ENCODE results near the gene SLC27A5.
"Not testable (repeated sequence)": the region's sequence is repeated elsewhere in the genome, so short reads cannot be mapped to it uniquely, and the experiment has no call there.

SLC27A5 gene

DNA sequence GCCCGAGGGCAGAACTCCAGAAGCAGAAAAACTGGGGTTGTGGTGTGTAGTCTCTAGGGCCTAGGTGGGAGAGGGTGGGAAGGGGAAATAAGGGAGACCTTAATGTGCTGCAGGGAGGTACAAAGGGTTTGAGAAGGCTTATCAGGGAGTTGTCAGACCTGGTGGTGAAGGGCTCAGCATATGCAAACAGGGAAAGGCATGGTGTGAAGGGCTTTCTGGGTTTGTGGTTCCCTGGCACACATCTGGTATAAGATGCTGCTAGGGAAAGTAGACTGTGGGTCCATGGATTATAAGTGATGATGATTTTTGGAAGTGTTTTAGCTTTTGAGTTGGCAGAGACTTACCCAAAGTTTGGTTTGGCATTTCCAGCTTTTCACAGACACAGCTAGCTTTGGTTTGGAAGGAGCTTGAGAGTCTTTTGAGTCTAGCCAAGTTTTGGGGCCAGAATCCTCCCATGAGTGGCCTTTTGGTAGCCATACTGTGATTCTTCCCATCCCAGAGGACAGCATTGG, 34.3 kb upstream of the SLC27A5 start:
- TF ChIP-seq, protein P1, sequence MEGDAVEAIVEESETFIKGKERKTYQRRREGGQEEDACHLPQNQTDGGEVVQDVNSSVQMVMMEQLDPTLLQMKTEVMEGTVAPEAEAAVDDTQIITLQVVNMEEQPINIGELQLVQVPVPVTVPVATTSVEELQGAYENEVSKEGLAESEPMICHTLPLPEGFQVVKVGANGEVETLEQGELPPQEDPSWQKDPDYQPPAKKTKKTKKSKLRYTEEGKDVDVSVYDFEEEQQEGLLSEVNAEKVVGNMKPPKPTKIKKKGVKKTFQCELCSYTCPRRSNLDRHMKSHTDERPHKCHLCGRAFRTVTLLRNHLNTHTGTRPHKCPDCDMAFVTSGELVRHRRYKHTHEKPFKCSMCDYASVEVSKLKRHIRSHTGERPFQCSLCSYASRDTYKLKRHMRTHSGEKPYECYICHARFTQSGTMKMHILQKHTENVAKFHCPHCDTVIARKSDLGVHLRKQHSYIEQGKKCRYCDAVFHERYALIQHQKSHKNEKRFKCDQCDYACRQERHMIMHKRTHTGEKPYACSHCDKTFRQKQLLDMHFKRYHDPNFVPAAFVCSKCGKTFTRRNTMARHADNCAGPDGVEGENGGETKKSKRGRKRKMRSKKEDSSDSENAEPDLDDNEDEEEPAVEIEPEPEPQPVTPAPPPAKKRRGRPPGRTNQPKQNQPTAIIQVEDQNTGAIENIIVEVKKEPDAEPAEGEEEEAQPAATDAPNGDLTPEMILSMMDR (IDR thresholded peaks at IDR 0.05) = no peak
- H3K36me3 Mint-ChIP-seq (ENCODE audit: low read depth) = peaks cover 41% of the 10 kb centered on the region
- H3K4me1 Mint-ChIP-seq = peaks cover 28% of the 10 kb centered on the region
- peaks cover 34% of the 10 kb centered on the region for H3K27me3 Mint-ChIP-seq (ENCODE audit: low read depth, poor library complexity)
- no peaks in the 10 kb centered on the region for H3K9me3 Mint-ChIP-seq
- H3K4me3 Mint-ChIP-seq = peak overlapping the region; percentile 98
- H3K27ac Mint-ChIP-seq = peak overlapping the region; percentile 96
- no peak for DNase-seq

DNA sequence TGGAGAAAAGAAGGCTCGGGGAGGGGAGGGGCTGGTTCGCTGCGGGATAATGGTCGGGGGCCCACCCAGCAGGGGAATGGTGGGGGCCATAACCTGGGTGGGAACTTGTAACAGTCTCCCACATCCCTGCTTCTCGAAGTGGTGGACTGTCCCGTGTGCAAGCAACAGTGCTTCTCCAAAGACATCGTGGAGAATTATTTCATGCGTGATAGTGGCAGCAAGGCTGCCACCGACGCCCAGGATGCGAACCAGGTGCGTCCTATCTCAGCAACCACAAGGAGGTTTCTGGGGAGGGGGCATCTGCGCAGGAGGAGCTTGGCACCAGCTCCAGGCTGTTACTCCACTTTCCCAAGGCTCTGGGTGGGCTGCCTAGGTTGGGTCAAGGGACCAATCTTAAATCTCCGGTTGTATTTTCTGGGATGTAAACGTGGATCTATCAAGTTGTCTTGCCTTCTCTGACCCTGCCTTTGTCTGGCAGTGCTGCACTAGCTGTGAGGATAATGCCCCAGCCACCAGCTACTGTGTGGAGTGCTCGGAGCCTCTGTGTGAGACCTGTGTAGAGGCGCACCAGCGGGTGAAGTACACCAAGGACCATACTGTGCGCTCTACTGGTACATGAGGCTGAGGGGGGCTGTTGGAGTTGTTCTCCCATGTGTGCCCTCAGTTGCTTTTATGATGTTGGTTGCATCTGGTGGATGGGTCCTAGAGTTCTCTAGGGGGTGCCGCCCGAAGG, 33.7 kb upstream of the SLC27A5 start:
- peak overlapping the region; percentile 96 for H3K27ac Mint-ChIP-seq
- H3K4me3 Mint-ChIP-seq = peak overlapping the region; percentile 98
- no peaks in the 10 kb centered on the region for H3K9me3 Mint-ChIP-seq
- H3K27me3 Mint-ChIP-seq (ENCODE audit: low read depth, poor library complexity) = peaks cover 32% of the 10 kb centered on the region
- peaks cover 28% of the 10 kb centered on the region for H3K4me1 Mint-ChIP-seq
- TF ChIP-seq, protein P1 (IDR thresholded peaks at IDR 0.05) = no peak
- no peak for DNase-seq
- H3K36me3 Mint-ChIP-seq (ENCODE audit: low read depth) = peaks cover 35% of the 10 kb centered on the region

DNA sequence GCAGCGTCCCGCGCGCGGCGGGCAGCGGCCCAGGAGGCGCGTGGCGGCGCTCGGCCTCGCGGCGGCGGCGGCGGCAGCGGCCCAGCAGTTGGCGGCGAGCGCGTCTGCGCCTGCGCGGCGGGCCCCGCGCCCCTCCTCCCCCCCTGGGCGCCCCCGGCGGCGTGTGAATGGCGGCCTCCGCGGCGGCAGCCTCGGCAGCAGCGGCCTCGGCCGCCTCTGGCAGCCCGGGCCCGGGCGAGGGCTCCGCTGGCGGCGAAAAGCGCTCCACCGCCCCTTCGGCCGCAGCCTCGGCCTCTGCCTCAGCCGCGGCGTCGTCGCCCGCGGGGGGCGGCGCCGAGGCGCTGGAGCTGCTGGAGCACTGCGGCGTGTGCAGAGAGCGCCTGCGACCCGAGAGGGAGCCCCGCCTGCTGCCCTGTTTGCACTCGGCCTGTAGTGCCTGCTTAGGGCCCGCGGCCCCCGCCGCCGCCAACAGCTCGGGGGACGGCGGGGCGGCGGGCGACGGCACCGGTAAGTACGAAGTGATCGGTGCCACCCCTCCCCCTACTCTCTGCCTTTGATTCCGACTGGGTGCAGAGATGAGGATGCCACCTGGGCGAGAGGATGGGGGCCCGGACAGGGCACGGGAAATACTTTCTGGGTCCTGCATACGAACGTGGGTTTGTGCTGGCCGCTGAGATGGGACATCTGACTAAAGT, 32.9 kb upstream of the SLC27A5 start:
- Mint-ChIP-seq H3K4me3 (peak overlapping the region; percentile 98), H3K9me3 (no peaks in the 10 kb centered on the region), H3K36me3 (ENCODE audit: low read depth) (peaks cover 30% of the 10 kb centered on the region), H3K27ac (peak overlapping the region; percentile 96), H3K27me3 (ENCODE audit: low read depth, poor library complexity) (peaks cover 39% of the 10 kb centered on the region), H3K4me1 (peaks cover 28% of the 10 kb centered on the region)
- TF ChIP-seq, protein P1 (IDR thresholded peaks at IDR 0.05) = no peak
- peak; percentile 83 for DNase-seq

DNA sequence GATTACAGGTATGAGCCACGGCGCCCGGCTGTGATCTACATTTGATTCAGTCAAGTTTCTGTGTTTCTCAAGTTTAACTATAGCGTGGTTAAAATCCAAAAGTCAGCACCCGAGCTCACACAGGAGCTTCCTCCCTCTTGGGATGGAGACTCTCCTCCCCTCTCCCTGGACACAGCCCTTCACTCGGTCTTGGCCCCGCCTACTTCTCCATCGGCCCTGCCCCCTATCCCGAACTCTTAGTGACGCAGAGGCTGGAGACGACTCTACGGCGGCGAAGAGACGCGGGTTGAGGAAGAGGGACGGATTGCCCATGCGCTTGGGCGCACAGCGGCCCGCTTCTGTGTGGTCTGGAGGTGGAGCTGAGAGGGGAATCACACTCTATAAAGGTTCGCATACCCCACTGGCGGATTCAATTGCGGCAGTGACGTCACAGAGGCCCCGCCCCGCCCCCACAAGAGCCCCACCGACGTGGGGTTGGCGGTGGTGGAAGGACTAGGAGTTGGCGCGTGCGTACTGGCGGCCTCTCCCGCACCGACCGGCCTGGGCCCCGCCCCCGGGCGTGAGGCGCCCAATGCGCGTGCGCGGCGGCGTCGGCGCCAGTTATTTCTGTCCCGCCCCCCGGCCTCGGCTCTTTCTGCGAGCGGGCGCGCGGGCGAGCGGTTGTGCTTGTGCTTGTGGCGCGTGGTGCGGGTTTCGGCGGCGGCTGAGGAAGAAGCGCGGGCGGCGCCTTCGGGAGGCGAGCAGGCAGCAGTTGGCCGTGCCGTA, 32.2 kb upstream of the SLC27A5 start, which contains the start of gene TRIM28:
Gene TRIM28, plus strand, starts transcription at position 239 of the 765 bp plus-strand sequence. CDS start 694 bp downstream, outside the sequence.
- Mint-ChIP-seq H3K27ac (peak within 1 kb of the TSS; percentile 99), H3K27me3 (ENCODE audit: low read depth, poor library complexity) (peaks cover 46% of the 10 kb centered on the region), H3K36me3 (ENCODE audit: low read depth) (peaks cover 30% of the 10 kb centered on the region), H3K9me3 (no peaks in the 10 kb centered on the region), H3K4me3 (peak within 1 kb of the TSS; percentile 98), H3K4me1 (peaks cover 28% of the 10 kb centered on the region)
- TF ChIP-seq, protein P1 (IDR thresholded peaks at IDR 0.05) = no peak
- peak; percentile 100 for DNase-seq

DNA sequence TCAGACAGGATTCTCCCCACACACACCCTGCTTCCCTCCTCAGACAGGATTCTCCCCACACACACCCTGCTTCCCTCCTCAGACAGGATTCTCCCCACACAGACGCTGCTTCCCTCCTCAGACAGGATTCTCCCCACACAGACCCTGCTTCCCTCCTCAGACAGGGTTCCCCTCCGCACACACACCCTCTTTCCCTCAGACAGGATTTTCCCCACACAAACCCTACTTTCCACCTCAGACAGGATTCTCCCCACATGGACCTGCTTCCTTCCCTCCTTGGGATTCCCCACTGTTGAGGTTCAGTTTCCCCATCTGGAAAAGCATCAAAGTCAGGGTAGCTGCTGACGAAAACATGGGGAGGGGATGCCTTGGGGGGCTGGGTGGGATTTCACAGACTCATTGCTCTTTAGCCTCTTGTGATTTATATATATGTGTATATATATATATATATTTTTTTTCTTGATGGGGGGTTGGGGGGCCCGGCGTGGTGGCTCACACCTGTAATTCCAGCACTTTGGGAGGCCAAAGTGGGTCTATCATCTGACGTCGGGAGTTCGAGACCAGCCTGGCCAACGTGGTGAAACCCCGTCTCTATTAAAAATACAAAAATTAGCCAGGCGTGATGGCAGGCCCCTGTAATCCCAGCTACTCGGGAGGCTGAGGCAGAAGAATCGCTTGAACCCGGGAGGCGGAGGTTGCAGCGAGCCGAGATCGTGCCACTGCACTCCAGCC, 31.0 kb upstream of the SLC27A5 start:
- H3K4me1 Mint-ChIP-seq = peaks cover 28% of the 10 kb centered on the region
- DNase-seq, H3K9me3 Mint-ChIP-seq, H3K27ac Mint-ChIP-seq: not testable (repeated sequence)
- peaks cover 50% of the 10 kb centered on the region for H3K27me3 Mint-ChIP-seq (ENCODE audit: low read depth, poor library complexity)
- peaks cover 24% of the 10 kb centered on the region for H3K36me3 Mint-ChIP-seq (ENCODE audit: low read depth)
- H3K4me3 Mint-ChIP-seq = peak overlapping the region; percentile 47

DNA sequence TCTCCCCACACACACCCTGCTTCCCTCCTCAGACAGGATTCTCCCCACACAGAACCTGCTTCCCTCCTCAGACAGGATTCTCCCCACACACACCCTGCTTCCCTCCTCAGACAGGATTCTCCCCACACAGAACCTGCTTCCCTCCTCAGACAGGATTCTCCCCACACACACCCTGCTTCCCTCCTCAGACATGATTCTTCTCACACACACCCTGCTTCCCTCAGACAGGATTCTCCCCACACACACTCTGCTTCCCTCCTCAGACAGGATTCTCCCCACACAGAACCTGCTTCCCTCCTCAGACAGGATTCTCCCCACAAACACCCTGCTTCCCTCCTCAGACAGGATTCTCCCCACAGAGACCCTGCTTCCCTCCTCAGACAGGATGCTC, 27.4 kb upstream of the SLC27A5 start:
- peaks cover 47% of the 10 kb centered on the region for H3K27me3 Mint-ChIP-seq (ENCODE audit: low read depth, poor library complexity)
- DNase-seq; H3K27ac Mint-ChIP-seq; H3K4me3 Mint-ChIP-seq; H3K36me3 Mint-ChIP-seq (ENCODE audit: low read depth); H3K9me3 Mint-ChIP-seq: not testable (repeated sequence)
- peaks cover 21% of the 10 kb centered on the region for H3K4me1 Mint-ChIP-seq
